Fibroblast of lung (primary cell): ENCODE measurements around the gene ZFP57. TPM values are rescaled to one million over a fixed set of nuclear protein-coding genes. Genes with fewer than 3 reads are reported as not detected.
"Not testable (repeated sequence)": the region's sequence is repeated elsewhere in the genome, so short reads cannot be mapped to it uniquely, and the experiment has no call there.

Source experiments
- DNase-seq, 2 donors: peaks; one replicate each; pipeline versions ENCODE4 v3.0.0 to v3.0.0-alpha.2; 2010; ENCODE audit warnings: low read depth in 2 of 2
- H2AFZ ChIP-seq: 2 replicates; pipeline ENCODE4 v1.5.1; 2012; ENCODE audit warnings: low read length, control low read depth, inconsistent platforms
- H3K27ac ChIP-seq: 2 replicates; pipeline ENCODE4 v1.5.1; 2011; ENCODE audit warnings: low read length, control low read depth; ENCODE audit not compliant: insufficient read depth
- H3K27me3 ChIP-seq: 2 replicates; pipeline ENCODE4 v1.5.1; 2011; ENCODE audit warnings: mild to moderate bottlenecking, low read length; ENCODE audit not compliant: control insufficient read depth, insufficient read depth
- H3K36me3 ChIP-seq: 2 replicates; pipeline ENCODE4 v1.5.1; 2011; ENCODE audit warnings: low read length; ENCODE audit not compliant: control insufficient read depth, insufficient read depth
- H3K4me1 ChIP-seq: 2 replicates; pipeline ENCODE4 v1.5.1; 2011; ENCODE audit warnings: low read length; ENCODE audit not compliant: control insufficient read depth, insufficient read depth; ENCODE audit errors: extremely low read depth
- H3K4me2 ChIP-seq: 2 replicates; pipeline ENCODE4 v1.5.1; 2011; ENCODE audit warnings: low read length, control low read depth; ENCODE audit not compliant: insufficient read depth; ENCODE audit errors: extremely low read depth
- H3K4me3 ChIP-seq, 4 experiments: fragments of 200-600 bp in 1 of 4; sonication (generic) in 1 of 4; replicated peaks in 1 of 4; 2 replicates each; pipeline ENCODE4 v1.5.1; 2011 to 2016; ENCODE audit warnings: low read length in 4 of 4, low read depth in 3 of 4, mild to moderate bottlenecking in 3 of 4, control low read depth in 2 of 4, inconsistent platforms in 1 of 4, mixed read lengths in 1 of 4; ENCODE audit not compliant: insufficient read depth in 1 of 4; ENCODE audit errors: control extremely low read depth in 1 of 4
- H3K79me2 ChIP-seq: 2 replicates; pipeline ENCODE4 v1.5.1; 2012; ENCODE audit warnings: mild to moderate bottlenecking, low read length, inconsistent platforms; ENCODE audit not compliant: control insufficient read depth, insufficient read depth
- H3K9ac ChIP-seq: 2 replicates; pipeline ENCODE4 v1.5.1; 2011; ENCODE audit warnings: mild to moderate bottlenecking, low read length, control low read depth; ENCODE audit not compliant: insufficient read depth
- H3K9me3 ChIP-seq: 2 replicates; pipeline ENCODE4 v1.5.1; 2012; ENCODE audit warnings: low read depth, low read length; ENCODE audit not compliant: control insufficient read depth, insufficient read depth
- H4K20me1 ChIP-seq: 2 replicates; pipeline ENCODE4 v1.5.1; 2011; ENCODE audit warnings: low read length; ENCODE audit not compliant: control insufficient read depth, insufficient read depth; ENCODE audit errors: extremely low read depth
- EZH2 ChIP-seq: IDR thresholded peaks from 2 replicates; pipeline ENCODE4 v1.5.1; 2012; ENCODE audit warnings: low read length, control low read depth, mild to moderate bottlenecking; ENCODE audit errors: missing control alignments
- polyA plus RNA-seq, 2 donors: library from polyadenylated mRNA; depleted of rRNA in 1 of 2; stranded (reverse) in 1 of 2; unstranded in 1 of 2; fragments of >200 nt; gene quantifications; 2 replicates each; pipeline ENCODE4 v1.2.1, GENCODE V29; 2011 to 2012; ENCODE audit warnings: missing spikeins in 1 of 2
- total RNA-seq: library from RNA; depleted of rRNA; stranded (reverse); fragments of >200 nt; gene quantifications from 2 replicates; pipeline ENCODE4 v1.2.1, GENCODE V29; 2014
- TF ChIP-seq, protein P1 (sequence below), 2 donors: IDR thresholded peaks in 1 of 2; conservative IDR thresholded peaks in 1 of 2; 1 replicate in 1 of 2; 2 replicates in 1 of 2; pipeline ENCODE4 v1.5.1; 2011 to 2012; ENCODE audit warnings: low read length in 2 of 2, control low read depth in 1 of 2, inconsistent platforms in 1 of 2, low read depth in 1 of 2, mild to moderate bottlenecking in 1 of 2

Gene ZFP57
- total and polyA plus RNA-seq, 2 donors (not counting 1 experiment from before 2014, with no cell fraction given) = not detected

DNA sequence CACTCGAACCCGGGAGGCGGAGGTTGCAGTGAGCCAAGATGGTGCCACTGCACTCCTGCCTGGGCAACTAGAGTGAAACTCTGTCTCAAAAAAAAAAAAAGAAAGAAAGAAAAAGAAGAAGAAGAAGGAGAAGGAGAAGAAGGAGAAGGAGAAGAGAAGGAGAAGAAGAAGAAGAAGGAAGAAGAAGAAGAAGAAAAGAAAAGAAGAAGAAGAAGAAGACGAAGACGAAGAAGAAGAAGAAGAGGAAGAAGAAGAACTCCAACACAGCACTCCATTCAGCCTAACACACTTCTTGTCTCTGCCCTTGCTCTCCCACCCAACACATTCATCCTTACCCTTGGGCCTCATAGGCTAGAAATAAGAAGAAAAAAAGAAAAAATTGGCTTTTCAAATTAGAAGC is 6.9 kb downstream of the ZFP57 start:
- no peak overlapping the region for H3K4me3 ChIP-seq
- H4K20me1 ChIP-seq = no peaks in the 10 kb centered on the region
- no peak overlapping the region for H2AFZ ChIP-seq
- H3K4me2 ChIP-seq = no peak overlapping the region
- H3K27ac ChIP-seq = no peak overlapping the region
- H3K9ac ChIP-seq = no peak overlapping the region
- H3K4me1 ChIP-seq = no peaks in the 10 kb centered on the region
- DNase-seq = no peak
- no peaks in the 10 kb centered on the region for H3K79me2 ChIP-seq
- no peaks in the 10 kb centered on the region for H3K36me3 ChIP-seq
- no peaks in the 10 kb centered on the region for H3K27me3 ChIP-seq
- H3K9me3 ChIP-seq = no peaks in the 10 kb centered on the region
- no peak for TF ChIP-seq EZH2
- TF ChIP-seq, protein P1, sequence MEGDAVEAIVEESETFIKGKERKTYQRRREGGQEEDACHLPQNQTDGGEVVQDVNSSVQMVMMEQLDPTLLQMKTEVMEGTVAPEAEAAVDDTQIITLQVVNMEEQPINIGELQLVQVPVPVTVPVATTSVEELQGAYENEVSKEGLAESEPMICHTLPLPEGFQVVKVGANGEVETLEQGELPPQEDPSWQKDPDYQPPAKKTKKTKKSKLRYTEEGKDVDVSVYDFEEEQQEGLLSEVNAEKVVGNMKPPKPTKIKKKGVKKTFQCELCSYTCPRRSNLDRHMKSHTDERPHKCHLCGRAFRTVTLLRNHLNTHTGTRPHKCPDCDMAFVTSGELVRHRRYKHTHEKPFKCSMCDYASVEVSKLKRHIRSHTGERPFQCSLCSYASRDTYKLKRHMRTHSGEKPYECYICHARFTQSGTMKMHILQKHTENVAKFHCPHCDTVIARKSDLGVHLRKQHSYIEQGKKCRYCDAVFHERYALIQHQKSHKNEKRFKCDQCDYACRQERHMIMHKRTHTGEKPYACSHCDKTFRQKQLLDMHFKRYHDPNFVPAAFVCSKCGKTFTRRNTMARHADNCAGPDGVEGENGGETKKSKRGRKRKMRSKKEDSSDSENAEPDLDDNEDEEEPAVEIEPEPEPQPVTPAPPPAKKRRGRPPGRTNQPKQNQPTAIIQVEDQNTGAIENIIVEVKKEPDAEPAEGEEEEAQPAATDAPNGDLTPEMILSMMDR (conservative IDR thresholded peaks at IDR 0.05 in 1 of 2, IDR thresholded peaks at IDR 0.05 in 1 of 2; ENCODE audit: low read depth in 1 of 2, low read length in 2 of 2) = no peak

DNA sequence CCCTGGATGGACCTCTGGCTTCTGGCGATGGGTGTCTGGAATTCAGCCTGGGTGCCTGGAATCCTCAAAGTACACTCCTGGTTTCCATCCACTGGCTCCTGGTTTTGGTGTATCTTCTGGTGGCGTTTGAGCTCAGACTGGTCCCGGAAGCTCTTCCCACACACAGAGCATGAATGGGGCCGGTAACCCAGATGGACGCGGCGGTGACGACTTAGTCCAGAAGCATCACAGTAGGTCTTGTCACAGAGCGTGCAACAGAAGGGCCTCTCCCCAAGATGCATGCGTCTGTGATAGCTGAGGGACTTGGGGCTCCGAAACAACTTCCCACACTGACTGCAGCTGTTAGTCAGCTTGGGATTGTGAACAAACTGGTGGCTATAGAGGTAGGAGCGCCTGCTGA is 7.8 kb downstream of the ZFP57 start:
- no peak for TF ChIP-seq EZH2
- TF ChIP-seq, protein P1 (conservative IDR thresholded peaks at IDR 0.05 in 1 of 2, IDR thresholded peaks at IDR 0.05 in 1 of 2; ENCODE audit: low read depth in 1 of 2, low read length in 2 of 2) = no peak
- no peak overlapping the region for H3K4me2 ChIP-seq
- no peak overlapping the region for H2AFZ ChIP-seq
- no peaks in the 10 kb centered on the region for H3K36me3 ChIP-seq
- H3K27me3 ChIP-seq = no peaks in the 10 kb centered on the region
- no peaks in the 10 kb centered on the region for H3K4me1 ChIP-seq
- H3K4me3 ChIP-seq = no peak overlapping the region
- H4K20me1 ChIP-seq = no peaks in the 10 kb centered on the region
- no peaks in the 10 kb centered on the region for H3K79me2 ChIP-seq
- DNase-seq = no peak
- H3K9ac ChIP-seq = no peak overlapping the region
- H3K9me3 ChIP-seq = no peaks in the 10 kb centered on the region
- H3K27ac ChIP-seq = no peak overlapping the region

DNA sequence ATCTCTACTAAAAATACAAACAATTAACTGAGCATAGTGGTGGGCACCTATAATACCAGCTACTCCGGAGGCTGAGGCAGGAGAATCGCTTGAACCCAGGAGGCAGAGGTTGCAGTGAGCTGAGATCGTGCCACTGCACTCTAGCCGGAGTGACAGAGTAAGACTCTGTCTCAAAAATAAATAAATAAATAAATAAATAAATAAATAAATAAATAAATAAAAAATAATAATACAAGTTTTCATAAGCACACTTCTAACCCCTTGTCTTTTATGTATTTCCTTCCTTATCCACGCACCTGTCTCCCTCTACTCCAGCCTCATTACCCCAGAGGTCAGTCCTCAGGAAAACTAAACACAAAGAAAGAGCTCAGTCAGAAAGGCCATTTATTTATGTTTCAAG is 8.8 kb downstream of the ZFP57 start:
- H3K4me3 ChIP-seq, H2AFZ ChIP-seq, H4K20me1 ChIP-seq, H3K36me3 ChIP-seq, H3K4me1 ChIP-seq, H3K4me2 ChIP-seq, DNase-seq, H3K79me2 ChIP-seq, H3K27ac ChIP-seq, H3K9me3 ChIP-seq, H3K27me3 ChIP-seq, H3K9ac ChIP-seq: not testable (repeated sequence)
